KBM-7 (cell line): ENCODE results near the gene DDX25.
"Not testable (repeated sequence)": the region's sequence is repeated elsewhere in the genome, so short reads cannot be mapped to it uniquely, and the experiment has no call there.

ENCODE experiments used
- DNase-seq: peaks from one replicate; pipeline ENCODE4 v3.0.0-alpha.2; 2015
- in situ Hi-C: fragments of 300-500 bp; cut with MboI; formaldehyde crosslinking; loops from 2 replicates; pipeline ENCODE4 v1.14.3; 2020; ENCODE audit warnings: low sequenced_read_pairs, low pct_unique_long_range_greater_than_20kb, mixed read lengths

Gene DDX25

GRCh38 chr11:125902277-125902926, 1.9 kb upstream of the DDX25 start:
- in situ Hi-C loops: no loop called here
- no peak for DNase-seq

DNA sequence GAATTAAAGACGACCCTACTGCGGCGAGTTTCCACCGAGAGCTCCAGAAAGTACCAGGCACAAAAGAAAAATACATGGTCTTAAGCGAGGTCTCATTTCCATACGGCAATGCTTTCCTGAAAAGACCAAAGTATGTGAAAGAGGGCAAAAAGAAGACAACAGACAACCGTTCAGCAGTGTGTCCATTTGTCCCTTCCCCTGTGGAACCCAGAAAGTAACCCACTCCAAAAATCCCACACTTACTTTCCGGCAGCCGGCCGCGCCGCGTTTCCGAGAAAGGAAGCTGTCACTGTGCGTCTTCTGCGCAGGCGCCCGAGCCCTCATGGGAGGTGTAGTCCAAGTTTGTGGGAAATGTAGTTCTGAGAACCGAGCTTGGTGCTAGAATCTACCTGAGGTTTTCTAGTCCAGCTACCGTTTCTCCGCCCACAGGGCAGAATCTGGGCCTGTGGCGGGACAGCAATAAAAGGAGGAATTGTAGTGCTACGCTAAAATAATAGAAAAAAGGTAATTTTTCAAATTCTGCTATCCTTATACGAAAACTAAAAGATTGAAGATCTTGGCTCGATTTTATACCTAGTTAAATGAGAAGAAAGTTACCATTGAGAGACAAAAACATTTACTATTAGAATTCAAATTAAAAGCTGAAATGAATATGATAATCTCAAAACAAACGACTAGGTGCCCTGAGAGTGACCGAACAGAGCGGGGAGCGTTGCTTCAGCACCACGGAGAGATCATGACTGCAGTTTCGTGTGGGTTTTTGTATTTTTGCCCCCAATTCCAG, 1.2 kb upstream of the DDX25 start, which contains the start of gene PUS3:
Gene PUS3 (minus strand): TSS at position 280 of the 784 bp plus-strand sequence. CDS start 6,922 bp downstream, outside the sequence.
- in situ Hi-C loops: no loop called here
- DNase-seq: peak; percentile 85

DNA sequence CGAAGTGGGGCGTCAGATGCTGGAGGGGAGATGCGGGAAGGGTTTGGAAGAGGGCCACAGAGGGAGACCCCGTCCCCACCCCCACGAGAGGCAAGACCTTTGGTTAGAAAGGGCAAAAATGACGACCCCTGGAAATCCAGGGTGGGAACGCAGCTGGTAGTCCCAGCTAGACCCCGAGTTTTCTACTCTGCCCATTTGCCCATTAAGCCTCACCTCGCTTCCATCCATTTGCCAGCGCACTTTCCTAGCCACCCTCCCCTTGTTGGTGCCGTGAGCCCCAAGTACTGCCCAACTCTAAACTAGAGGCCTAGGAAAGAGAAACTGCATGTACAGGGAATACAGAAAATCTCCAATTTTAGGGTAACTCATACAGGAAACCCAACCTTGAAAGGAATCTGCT, 370 bp downstream of the DDX25 start:
- in situ Hi-C loops: no loop called here
- DNase-seq: no peak

DNA sequence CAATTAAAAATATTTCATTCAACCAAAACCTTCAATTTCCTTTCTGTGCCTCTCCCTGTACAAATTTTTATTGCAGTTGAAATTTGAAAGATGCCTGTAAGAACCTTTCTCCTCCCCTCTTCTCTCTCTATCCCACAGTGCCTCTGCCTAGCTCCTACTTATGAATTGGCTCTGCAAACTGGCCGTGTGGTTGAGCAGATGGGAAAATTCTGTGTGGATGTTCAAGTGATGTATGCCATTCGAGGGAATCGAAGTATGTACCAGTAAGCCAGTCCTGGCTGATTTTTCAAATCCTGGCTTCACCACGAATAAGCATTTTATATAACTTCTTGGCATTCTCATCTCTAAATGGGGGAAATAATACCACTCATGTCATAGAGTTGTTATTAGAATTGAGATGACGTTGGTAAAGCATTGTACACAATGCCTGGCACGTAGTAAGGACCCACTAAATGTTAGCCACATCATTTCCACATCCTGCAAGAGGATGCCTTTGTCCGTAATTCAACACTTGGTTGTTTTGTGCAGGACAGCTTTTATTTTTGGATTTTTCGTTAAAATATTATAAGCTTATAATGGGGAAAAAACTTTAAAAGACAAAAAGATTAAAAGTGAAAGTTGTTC, 6.0 kb downstream of the DDX25 start:
- in situ Hi-C loops: no loop called here
- no peak for DNase-seq

- DNase-seq, in situ Hi-C loops: not testable (repeated sequence)
These were observed 10.3 kb downstream of the DDX25 start for GRCh38 chr11:125914601-125915000.

GRCh38 chr11:125916683-125917347, 12.5 kb downstream of the DDX25 start:
- DNase-seq: no peak
- in situ Hi-C loops: no loop called here

DNA sequence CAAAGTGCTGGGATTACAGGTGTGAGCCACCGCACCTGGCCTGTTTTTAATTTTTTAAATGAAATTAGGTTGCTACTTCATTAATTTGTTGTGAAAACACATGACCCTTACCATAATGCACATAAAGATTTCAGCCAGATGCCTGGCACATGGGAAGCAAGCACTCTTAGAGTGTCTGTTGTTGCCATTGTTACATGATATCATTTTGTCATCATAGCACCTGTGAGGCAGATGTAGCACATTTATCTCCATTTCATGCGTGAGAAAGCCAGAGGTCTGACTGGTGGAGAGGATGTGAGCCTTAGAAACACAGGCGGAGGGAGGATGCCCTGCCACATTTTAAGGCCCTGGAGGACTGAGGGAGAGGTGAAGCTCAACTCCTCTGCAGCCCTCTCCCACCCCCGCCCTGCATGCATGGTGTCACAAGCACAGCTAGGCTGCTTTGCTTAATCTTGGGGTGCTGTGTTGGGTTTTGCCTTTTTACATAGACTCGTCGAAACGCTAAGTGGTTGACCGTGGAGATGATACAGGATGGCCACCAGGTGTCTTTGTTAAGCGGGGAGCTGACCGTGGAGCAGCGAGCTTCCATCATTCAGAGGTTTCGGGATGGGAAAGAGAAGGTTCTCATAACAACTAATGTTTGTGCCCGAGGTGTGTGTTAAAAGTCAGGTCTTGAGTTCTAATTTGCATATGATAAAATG, 14.0 kb downstream of the DDX25 start:
- no peak for DNase-seq
- in situ Hi-C loops: no loop called here

- DNase-seq: no peak
- in situ Hi-C loops: loop anchor here (10.0 kb wide), 1 partner anchor 274 kb away; no protein-coding TSS in a partner anchor
These were observed 16.7 kb downstream of the DDX25 start for GRCh38 chr11:125921042-125921441.

GRCh38 chr11:125922156-125922555, 17.8 kb downstream of the DDX25 start:
- in situ Hi-C loops: loop anchor here (10.0 kb wide), 1 partner anchor 273 kb away; no protein-coding TSS in a partner anchor
- no peak for DNase-seq

DNA sequence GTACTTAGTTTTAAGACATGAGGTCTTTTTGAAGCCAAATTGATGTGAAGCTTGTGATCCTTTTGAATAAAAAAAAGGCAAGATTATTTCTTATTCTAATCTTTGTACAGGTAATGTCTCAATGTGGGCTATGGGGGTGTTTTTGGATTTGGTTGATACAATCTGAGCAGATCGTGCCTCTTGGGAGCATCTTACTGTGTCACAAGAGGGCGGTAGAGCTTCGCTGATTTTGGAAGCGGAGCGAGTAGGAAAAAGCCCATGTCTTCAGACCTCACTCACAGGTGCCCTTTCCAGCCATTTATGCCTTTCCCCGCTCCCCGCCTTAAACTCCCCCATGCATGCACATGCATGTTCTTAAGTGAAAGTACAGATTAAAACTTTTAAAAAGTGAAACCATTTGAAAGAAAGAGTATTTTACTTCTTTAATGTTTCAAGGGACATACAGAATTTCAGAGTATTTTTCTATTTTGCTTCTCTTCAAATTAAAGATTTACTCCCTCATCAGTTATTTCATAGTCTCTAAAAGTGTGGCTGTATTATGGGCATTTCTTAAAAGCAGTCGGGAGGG, 18.8 kb downstream of the DDX25 start:
- in situ Hi-C loops: loop anchor here (10.0 kb wide), 1 partner anchor 272 kb away; no protein-coding TSS in a partner anchor
- peak; percentile 68 for DNase-seq

GRCh38 chr11:125923633-125924032, 19.3 kb downstream of the DDX25 start:
- DNase-seq: no peak
- in situ Hi-C loops: loop anchor here (10.0 kb wide), 1 partner anchor 271 kb away; no protein-coding TSS in a partner anchor

DNA sequence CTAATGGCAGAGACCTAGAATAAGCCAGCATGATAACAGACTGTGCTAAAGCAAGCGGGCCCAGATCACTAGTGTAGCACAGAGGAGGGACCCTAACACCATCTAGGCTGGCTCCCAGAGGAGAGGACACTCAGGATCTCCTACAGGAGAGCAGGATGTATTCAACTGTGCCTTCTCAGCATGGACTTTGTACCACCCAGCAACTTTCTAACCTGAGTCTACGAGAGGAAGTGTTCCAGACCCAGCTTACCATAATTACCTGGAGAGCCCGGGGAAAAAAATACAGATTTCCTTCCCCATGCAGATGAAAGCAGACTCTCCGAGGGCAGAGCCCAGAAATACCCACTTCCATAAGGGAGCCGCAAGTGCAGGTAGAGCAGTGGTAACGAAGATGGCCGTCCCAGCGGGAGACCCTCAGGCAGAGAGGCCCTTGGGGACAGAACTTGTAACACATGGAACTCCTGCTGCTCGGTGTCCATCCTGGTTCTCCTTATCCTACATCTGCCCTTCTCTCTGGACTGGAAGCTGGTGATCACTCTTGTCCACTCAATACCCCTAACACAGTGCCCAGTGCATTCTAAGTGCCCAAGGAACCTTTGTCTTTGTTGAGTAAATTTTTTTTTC, 20.2 kb downstream of the DDX25 start:
- no peak for DNase-seq
- in situ Hi-C loops: loop anchor here (10.0 kb wide), 1 partner anchor 270 kb away; no protein-coding TSS in a partner anchor

GRCh38 chr11:125925247-125925740, 21.0 kb downstream of the DDX25 start:
- DNase-seq: no peak
- in situ Hi-C loops: loop anchor here (10.0 kb wide), 1 partner anchor 270 kb away; no protein-coding TSS in a partner anchor

DNA sequence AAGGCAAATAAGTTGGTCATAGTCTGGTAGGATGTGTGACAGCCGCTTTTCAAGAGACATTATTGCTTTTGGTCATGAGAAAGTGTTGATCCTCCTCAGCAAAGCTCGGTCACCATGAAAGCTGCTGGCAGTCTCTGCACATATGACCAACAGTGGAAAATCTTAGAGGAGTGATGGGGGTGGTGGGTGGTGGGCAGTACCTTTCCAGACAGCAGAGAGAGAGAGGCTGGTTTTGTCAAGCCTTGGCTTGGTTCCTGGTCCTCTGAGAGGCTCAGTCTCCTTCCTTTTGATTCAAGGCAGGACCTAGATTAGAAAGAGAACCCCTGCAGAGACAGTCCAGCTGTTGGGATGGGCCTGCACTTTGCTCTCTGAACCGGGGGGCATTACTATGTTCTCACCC, 21.5 kb downstream of the DDX25 start:
- in situ Hi-C loops: loop anchor here (10.0 kb wide), 1 partner anchor 269 kb away; no protein-coding TSS in a partner anchor
- no peak for DNase-seq

GRCh38 chr11:125926682-125927081, 22.4 kb downstream of the DDX25 start:
- in situ Hi-C loops: loop anchor here (10.0 kb wide), 1 partner anchor 268 kb away; no protein-coding TSS in a partner anchor
- DNase-seq: no peak

DNA sequence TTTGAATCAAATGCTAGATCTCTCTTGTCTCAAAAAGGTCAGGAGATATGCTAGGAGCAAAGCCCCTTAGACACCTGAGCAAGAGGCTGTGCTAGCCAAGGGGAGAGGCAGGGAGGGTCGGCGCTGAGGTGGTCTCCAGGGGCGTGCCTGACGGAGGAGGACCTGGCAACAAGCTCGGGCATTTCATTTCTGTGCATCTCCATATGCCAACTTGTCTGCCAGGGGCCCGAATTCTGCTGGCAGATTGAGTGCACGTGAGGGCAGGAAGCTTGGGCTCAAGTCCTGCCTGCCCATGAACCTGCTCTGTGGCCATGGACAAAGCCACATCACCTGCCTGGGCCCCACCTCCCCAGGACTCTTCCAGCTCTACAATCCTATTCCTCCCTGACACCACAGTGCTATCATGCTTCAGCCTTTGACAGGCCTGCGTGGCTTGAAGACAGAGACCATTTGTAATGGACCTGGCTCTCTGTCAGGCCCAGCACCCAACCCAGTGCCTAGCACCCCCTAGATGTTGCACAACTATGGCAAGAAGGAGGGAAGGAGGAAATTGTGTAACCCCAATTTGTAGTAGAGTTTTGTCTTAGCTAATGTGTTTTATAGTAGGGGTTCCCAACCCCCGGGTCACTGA, 25.3 kb downstream of the DDX25 start:
- DNase-seq: no peak
- in situ Hi-C loops: loop anchor here (10.0 kb wide), 1 partner anchor 265 kb away; no protein-coding TSS in a partner anchor

- no peak for DNase-seq
- in situ Hi-C loops: no loop called here
These were observed 25.8 kb downstream of the DDX25 start for GRCh38 chr11:125930076-125930450.
